HCT116 (cell line): Measurements from ENCODE around the gene ANXA8.
"Not testable (repeated sequence)": the region's sequence is repeated elsewhere in the genome, so short reads cannot be mapped to it uniquely, and the experiment has no call there.

Experiments
- CTCF ChIP-seq, 3 experiments: fragments of 200-600 bp in 1 of 3; sonication (generic) in 1 of 3; IDR thresholded peaks in 2 of 3; conservative IDR thresholded peaks in 1 of 3; 2 replicates each; pipeline ENCODE4 v1.5.1; 2012 to 2017; ENCODE audit warnings: low read depth in 2 of 3, low read length in 2 of 3, antibody characterized with exemption in 1 of 3, borderline replicate concordance in 1 of 3, control low read depth in 1 of 3, mild to moderate bottlenecking in 1 of 3, mixed read lengths in 1 of 3, mixed run types in 1 of 3, moderate library complexity in 1 of 3; ENCODE audit not compliant: insufficient read depth in 1 of 3
- POLR2A ChIP-seq: IDR thresholded peaks from 2 replicates; pipeline ENCODE4 v1.7.0; 2011; ENCODE audit warnings: borderline replicate concordance; ENCODE audit not compliant: insufficient read depth, insufficient read length; ENCODE audit errors: extremely low read depth
- RAD21 ChIP-seq: IDR thresholded peaks from 2 replicates; pipeline ENCODE4 v1.6.1; 2012; ENCODE audit warnings: low read depth, mild to moderate bottlenecking
- YY1 ChIP-seq: IDR thresholded peaks from 2 replicates; pipeline ENCODE4 v1.6.1; 2011; ENCODE audit warnings: low read length, low read depth, moderate library complexity, mild to moderate bottlenecking; ENCODE audit not compliant: insufficient replicate concordance; ENCODE audit errors: extremely low read depth

DNA sequence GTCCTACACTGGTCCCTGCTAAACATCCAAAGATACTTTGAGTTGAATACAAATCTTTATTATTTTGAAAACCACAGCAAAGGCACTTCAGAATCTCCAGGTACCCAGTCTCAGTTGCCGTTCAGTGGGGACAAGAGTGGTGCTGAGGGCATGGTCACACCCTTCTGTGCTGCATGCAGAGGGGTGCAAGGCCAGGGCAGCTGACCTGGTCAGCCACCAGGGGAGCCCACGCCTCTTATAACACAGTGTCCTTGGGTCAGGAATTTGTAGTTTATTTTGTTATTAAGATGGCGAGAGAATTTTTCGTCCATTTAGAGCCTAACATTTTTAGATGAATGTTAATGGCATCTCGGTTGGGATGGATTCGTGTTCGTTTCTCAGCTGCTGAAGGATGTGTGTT is 16.0 kb downstream of the ANXA8 start:
- not testable (repeated sequence) for TF ChIP-seq CTCF (IDR thresholded peaks at IDR 0.05 in 2 of 3, conservative IDR thresholded peaks at IDR 0.05 in 1 of 3; ENCODE audit: borderline replicate concordance in 1 of 3, insufficient read depth in 1 of 3, low read depth in 2 of 3, low read length in 2 of 3); POLR2A; YY1; RAD21
